NCI-H2081 treated with DMSO at 0.1 percent for 48 hours (cell line): ENCODE measurements around the gene DDX42.
"Not testable (repeated sequence)": the region's sequence is repeated elsewhere in the genome, so short reads cannot be mapped to it uniquely, and the experiment has no call there.

Experiments used
- DNase-seq: peaks from one replicate; lab custom pipeline; 2025; lab: John Stamatoyannopoulos, UW

DDX42 gene

GRCh38 chr17:63775420-63775819, 1.4 kb downstream of the DDX42 start:
- DNase-seq, result no peak

DNA sequence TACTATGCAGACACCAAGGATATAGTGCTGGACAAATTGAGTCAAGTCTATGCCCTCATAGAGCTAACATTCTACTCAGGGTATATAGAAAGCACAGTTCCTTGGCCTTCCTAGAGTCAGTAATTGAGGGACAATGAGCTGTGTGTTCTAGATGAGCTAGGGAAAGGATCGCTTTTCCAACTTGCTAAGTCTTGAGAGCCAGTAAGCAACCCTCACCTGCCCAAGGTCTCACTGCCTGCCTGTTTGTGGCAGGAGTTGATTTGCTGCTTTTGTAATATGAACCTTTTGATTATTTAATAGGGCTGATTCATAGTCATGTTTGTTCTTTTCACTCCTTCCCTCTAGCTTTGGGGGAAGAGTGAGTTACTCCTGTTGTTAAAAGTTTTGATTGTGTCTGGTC, 6.5 kb downstream of the DDX42 start:
- no peak for DNase-seq

GRCh38 chr17:63780928-63781327, 7.0 kb downstream of the DDX42 start:
- no peak for DNase-seq

DNA sequence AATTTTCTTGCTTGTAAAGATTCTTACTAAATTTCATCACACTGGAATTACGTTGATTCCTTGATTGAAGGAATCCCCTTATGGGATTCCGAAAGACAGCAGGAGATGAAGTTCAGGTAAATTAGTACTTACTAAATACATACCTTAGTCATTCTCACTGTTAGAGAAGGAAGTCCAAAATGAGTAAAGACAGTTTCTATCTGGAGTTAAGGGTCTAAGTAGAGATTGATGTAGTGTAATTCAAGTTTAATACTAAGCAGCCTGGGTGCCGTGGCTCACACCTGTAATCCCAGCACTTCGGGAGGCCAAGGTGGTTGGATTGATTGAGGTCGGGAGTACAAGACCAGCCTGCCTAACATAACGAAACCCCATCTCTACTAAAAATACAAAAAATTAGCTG, 9.6 kb downstream of the DDX42 start:
- no peak for DNase-seq

GRCh38 chr17:63785556-63785955, 11.6 kb downstream of the DDX42 start:
- DNase-seq, result no peak

- DNase-seq, result no peak
These were observed 12.1 kb downstream of the DDX42 start for GRCh38 chr17:63786117-63786516.

DNA sequence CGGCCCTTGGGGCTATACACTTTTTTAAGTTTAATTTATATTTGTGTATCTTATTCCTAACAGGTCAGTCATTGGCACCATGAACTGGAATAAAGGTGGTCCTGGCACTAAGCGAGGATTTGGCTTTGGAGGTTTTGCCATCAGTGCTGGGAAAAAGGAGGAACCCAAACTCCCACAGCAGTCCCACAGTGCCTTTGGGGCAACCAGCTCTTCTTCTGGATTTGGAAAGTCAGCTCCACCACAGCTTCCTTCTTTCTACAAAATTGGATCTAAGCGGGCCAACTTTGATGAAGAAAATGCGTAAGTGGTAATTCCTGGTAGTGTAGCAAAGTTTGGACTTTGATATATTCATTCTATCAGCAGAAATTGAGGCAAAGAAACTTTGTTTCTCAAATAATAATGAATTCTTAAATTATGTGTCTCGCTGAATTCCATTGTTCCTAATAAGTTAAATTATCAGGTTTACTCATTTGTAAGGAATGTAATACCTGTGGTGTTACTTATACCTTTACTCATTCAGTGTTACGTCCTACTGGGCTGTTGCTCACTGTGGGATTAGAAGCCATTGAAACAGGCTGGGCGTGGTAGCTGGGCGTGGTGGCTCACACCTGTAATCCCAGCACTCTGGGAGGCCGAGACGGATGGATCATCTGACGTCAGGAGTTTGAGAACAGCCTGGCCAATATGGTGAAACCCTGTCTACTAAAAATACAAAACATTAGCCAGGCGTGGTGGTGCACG, 13.2 kb downstream of the DDX42 start:
- no peak for DNase-seq

- no peak for DNase-seq
These were observed 16.1 kb downstream of the DDX42 start for GRCh38 chr17:63790057-63790456.

DNA sequence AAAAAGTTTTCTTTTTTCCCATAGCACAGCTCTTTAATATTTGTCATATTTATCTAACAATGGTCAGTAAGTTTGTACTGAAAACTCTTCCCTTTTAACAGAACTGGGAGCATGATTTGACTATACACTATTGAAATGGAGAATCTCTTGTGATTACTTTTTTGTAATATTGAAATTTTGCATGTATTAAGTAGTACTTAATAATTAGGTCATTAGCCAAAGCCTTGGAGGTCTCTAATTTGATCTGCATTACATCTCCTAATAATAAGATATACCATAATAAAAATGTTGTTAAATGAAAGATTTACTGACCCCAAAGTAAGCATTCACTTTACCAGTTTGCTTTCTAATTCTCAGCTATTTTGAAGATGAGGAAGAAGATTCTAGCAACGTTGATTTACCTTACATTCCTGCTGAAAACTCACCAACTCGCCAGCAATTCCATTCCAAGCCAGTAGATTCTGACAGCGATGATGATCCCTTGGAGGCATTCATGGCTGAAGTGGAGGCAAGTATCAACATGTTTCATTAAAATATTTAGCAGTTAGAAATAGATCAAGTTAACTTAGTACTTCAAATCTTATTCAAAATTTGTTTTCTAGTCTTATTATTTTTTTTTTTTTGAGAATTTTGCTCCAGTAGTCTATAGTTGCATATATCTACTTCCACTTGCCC, 18.2 kb downstream of the DDX42 start:
- no peak for DNase-seq

DNA sequence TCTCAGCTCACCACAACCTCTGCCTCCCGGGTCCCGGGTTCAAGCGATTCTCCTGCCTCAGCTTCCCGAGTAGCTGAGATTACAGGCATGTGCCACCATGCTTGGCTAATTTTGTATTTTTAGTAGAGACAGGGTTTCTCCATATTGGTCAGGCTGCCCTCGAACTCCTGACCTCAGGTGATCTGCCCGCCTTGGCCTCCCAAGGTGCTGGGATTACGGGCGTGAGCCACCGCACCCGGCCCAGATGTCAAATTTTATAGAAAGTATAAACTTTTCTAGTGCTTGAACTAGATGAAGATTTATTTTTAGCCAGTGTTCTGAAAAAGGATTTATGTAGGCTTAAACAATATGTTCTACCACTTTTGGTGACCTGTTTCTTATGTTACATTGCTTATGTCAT, 22.4 kb downstream of the DDX42 start:
- not testable (repeated sequence) for DNase-seq

GRCh38 chr17:63798572-63799106, 24.7 kb downstream of the DDX42 start:
- no peak for DNase-seq

GRCh38 chr17:63800783-63801182, 26.8 kb downstream of the DDX42 start:
- DNase-seq, result no peak

GRCh38 chr17:63804328-63804727, 30.4 kb downstream of the DDX42 start:
- DNase-seq, result no peak

- no peak for DNase-seq
These were observed 31.6 kb downstream of the DDX42 start for GRCh38 chr17:63805591-63805990.

DNA sequence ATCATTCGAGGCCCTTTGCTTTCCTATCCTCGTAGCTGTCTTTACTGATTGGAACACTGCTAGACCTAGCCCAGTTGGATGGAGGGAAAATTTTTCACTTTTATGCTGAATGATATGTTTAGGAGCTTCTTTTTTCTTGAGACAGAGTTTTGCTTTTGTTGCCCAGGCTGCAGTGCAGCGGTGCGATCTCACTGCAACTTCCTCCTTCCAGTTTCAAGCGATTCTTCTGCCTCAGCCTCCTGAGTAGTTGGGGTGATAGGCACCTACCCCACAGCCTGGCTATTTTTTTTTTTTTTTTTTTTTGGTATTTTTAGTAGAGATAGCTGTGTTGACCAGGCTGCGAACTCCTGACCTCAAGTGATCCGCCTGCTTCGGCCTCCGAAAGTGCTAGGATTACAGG, 36.0 kb downstream of the DDX42 start:
- no peak for DNase-seq

GRCh38 chr17:63816123-63816522, 42.2 kb downstream of the DDX42 start:
- DNase-seq, result no peak

DNA sequence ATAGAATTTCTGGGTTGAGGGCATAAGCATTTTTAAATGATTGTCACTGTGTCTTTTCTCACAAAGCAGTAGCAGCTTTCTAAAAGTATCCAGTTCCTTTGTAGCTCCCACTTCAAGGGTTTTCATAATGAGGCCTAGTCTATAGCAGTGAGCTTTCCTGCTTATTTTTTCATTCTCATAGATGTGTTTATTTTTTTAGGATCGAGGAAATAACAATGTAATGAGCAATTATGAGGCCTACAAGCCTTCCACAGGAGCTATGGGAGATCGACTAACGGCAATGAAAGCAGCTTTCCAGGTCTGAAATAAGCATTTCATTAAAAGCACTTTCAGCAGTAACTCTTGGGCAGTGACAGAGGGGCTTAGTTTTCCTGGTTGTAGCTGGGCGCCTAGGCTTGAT, 42.7 kb downstream of the DDX42 start:
- DNase-seq, result no peak

DNA sequence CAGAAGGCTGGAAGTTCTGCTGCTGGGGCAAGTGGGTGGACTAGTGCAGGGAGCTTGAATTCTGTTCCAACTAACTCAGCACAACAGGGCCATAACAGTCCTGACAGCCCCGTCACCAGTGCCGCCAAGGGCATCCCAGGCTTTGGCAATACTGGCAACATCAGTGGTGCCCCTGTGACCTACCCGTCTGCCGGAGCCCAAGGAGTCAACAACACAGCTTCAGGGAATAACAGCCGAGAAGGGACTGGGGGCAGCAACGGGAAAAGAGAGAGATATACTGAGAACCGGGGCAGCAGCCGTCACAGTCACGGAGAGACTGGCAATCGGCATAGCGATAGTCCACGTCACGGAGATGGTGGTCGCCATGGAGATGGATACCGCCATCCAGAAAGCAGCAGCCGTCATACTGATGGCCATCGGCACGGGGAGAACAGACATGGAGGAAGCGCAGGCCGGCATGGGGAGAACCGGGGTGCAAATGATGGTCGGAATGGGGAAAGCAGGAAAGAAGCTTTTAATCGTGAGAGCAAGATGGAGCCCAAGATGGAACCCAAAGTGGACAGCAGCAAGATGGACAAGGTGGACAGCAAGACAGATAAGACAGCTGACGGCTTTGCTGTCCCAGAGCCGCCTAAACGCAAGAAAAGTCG, 43.9 kb downstream of the DDX42 start:
- DNase-seq, result no peak

DNA sequence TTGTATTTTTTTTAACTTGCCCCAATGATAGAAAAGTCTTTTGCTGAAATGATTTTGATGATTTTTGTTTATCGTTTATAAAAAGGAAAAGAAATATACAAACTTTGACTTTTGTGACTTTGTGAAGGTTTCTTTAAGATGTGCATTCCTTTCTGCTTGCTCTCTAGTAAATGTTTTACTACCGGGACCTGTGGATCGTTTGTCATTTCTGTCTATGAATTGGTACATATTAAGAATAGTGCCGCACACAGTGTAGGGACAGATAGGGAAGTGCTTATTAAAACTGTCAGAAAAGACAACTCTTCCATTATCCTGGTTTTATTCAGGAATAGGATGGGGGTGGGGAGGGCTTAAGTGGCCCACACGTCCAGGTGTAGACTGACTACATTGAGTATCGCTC, 45.2 kb downstream of the DDX42 start:
- no peak for DNase-seq

DNA sequence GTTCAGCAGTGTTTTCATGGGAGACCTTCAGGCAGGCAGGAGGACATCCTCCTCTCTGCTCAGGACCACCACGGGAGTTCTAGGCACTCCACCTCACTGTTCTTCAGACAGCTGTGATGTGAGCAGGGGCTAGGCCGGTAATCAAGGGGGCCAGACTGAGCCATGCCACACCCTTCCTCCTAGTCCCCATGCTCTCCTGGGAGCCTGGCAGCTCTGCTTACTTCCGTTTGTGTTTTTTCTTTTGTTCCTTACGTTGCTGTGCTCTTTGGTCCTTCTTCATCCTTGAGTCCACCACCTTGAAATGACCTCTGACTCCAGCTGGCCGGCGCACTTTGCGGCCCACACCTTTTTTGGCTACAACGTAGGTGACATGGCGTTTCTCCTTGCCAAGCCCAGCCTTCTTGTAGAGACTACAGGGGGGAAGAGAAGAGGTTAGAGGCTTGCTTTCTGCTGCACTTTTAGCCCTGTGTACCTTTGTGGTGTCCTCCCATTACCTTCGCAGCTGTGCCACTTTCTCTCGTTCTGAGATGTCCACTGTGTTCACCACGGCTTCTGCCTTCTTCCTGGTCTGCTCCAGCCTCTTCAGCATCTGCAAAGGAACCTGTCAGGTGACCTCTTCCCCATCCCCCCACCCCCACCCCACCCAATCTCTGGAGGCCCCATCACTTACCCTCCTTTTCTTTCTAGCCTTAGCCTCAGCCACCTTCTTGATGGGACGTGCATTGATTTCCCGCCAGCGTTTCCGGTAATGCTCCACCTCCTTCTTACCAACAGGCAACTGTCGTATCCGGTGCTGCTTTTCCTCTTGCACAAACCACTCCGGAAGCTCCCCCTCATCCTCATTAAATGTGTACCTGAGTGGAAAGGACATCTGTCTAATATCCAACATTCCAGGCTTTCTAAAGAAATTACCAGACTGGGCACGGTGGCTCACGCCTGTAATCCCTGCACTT, 45.9 kb downstream of the DDX42 start:
- DNase-seq, result no peak

DNA sequence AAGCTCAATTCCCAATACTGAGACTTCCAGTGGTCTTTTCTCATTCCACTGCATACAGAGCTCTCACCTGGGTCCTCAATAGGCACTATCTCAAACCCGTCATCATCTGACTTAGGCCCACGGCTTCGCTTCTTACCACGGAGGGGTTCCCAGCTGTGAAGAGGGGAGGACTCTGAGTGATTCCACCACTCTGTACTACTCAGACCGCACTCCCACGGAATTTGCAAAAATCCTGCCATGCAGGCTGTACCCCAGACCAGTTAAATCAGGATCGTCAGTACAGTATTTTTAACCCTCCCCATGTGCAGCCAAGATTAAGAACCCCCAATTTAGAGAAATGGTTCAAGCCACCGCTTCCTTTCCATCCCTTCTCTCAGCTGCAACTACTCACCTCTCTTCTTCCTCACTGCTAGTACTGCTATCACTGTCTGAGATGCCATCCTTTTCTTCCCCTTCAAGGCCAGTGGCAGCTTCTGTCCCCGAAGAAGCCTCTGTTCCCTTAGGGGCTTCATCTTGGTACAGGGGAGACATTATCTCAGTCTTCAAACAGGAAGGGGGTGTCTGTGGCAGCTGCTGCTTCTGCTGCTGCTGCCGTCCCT, 47.1 kb downstream of the DDX42 start:
- no peak for DNase-seq

- DNase-seq, result no peak
These were observed 47.8 kb downstream of the DDX42 start for GRCh38 chr17:63821804-63822203.
